K562 (cell line): ENCODE data around the gene NPR2. TPM values are rescaled to one million over a fixed set of nuclear protein-coding genes. Genes with fewer than 3 reads are reported as not detected.

Source experiments
- ATAC-seq: fragments of 200-7000 bp; cut with Tn5 transposase; 3 replicates; pipeline ENCODE4 v1.9.1; 2020; ENCODE audit warnings: moderate library complexity
- BruUV-seq: library from RNA; stranded (reverse); fragments of 400-500 nt; replicated peaks from 2 replicates; lab custom pipeline; 2021; lab: Mats Ljungman, UMichigan
- CTCF ChIA-PET: fragments of 300-600 bp; formaldehyde crosslinking; extraction: SDS; loops from one replicate; lab custom pipeline; 2021; ENCODE audit warnings: low intra/inter-chr PET ratio; lab: Yijun Ruan, JAX
- POLR2A ChIA-PET: fragments of 300-600, 350-650 bp; sonication (Branson Sonifier 250); formaldehyde crosslinking; extraction: SDS; loops from one replicate; lab custom pipeline; 2021; ENCODE audit warnings: antibody characterized with exemption, inconsistent platforms; lab: Yijun Ruan, JAX
- DNase-seq, 4 experiments: peaks; one replicate each; pipeline versions ENCODE4 v3.0.0 to v3.0.0-alpha.2; 2011 to 2018; ENCODE audit warnings: low spot score in 3 of 4, mixed read lengths in 3 of 4; ENCODE audit errors: extremely low read depth in 1 of 4
- FAIRE-seq: peaks from 2 replicates; lab custom pipeline; 2011; peaks lifted over from hg19 to GRCh38; lab: Jason Lieb, UNC
- H2AFZ ChIP-seq: 2 replicates; pipeline ENCODE4 v1.6.0; 2011; ENCODE audit warnings: low read depth, low read length, control low read depth, inconsistent platforms
- H3K27ac ChIP-seq: fragments of 200-600 bp; 3 replicates; pipeline ENCODE4 v1.8.0; 2011; ENCODE audit warnings: low read depth, mild to moderate bottlenecking, control low read depth, inconsistent platforms, low read length, moderate library complexity, mixed read lengths; ENCODE audit errors: extremely low read depth
- H3K27me3 ChIP-seq, 2 experiments: fragments of 300-600 bp in 1 of 2; 2 replicates in 1 of 2; 3 replicates in 1 of 2; pipeline versions ENCODE4 v1.6.0 to v1.8.0; 2011; ENCODE audit warnings: inconsistent platforms in 2 of 2, low read length in 2 of 2, mild to moderate bottlenecking in 1 of 2, mixed read lengths in 1 of 2, moderate library complexity in 1 of 2; ENCODE audit not compliant: control insufficient read depth in 2 of 2, insufficient read depth in 2 of 2
- H3K36me3 ChIP-seq: fragments of 300-600 bp; 3 replicates; pipeline ENCODE4 v1.8.0; 2011; ENCODE audit warnings: mild to moderate bottlenecking, low read length, inconsistent platforms; ENCODE audit not compliant: control insufficient read depth, insufficient read depth
- H3K4me1 ChIP-seq, 2 experiments: fragments of 200-600 bp in 1 of 2; replicated peaks in 1 of 2; 2 replicates in 1 of 2; 3 replicates in 1 of 2; pipeline versions ENCODE4 v1.5.1 to v1.8.0; 2011; ENCODE audit warnings: inconsistent platforms in 2 of 2, low read length in 2 of 2, mild to moderate bottlenecking in 1 of 2, mixed read lengths in 1 of 2, moderate library complexity in 1 of 2; ENCODE audit not compliant: control insufficient read depth in 2 of 2, insufficient read depth in 2 of 2
- H3K4me2 ChIP-seq: 2 replicates; pipeline ENCODE4 v1.6.1; 2011; ENCODE audit warnings: low read length, control low read depth, inconsistent platforms, mixed read lengths; ENCODE audit not compliant: insufficient read depth
- H3K4me3 ChIP-seq: fragments of 200-600 bp; sonication (generic), shearing (Covaris generic); 2 replicates; pipeline ENCODE4 v1.5.1; 2016; ENCODE audit warnings: control low read depth, inconsistent platforms
- H3K79me2 ChIP-seq: fragments of 200-600 bp; 3 replicates; pipeline ENCODE4 v1.8.0; 2011; ENCODE audit warnings: low read length, inconsistent platforms; ENCODE audit not compliant: control insufficient read depth, insufficient read depth
- H3K9ac ChIP-seq, 2 experiments: 2 replicates each; pipeline versions ENCODE4 v1.6.0 to v1.6.1; 2011; ENCODE audit warnings: low read depth in 2 of 2, low read length in 2 of 2, control low read depth in 1 of 2, inconsistent platforms in 1 of 2, mild to moderate bottlenecking in 1 of 2, mixed read lengths in 1 of 2; ENCODE audit not compliant: insufficient read depth in 1 of 2
- H3K9me1 ChIP-seq: one replicate; pipeline ENCODE4 v1.6.0; 2011; ENCODE audit warnings: inconsistent platforms, mild to moderate bottlenecking, low read length, moderate library complexity; ENCODE audit not compliant: control insufficient read depth, insufficient read depth
- H3K9me3 ChIP-seq: replicated peaks from 2 replicates; pipeline ENCODE4 v1.5.1; 2011; ENCODE audit warnings: low read depth, low read length, inconsistent platforms; ENCODE audit not compliant: control insufficient read depth, insufficient read depth
- H4K20me1 ChIP-seq: replicated peaks from 2 replicates; pipeline ENCODE4 v1.6.1; 2011; ENCODE audit warnings: low read length, inconsistent platforms, mixed read lengths; ENCODE audit not compliant: control insufficient read depth, insufficient read depth
- ATF7 ChIP-seq: fragments of 450-650 bp; IDR thresholded peaks from 2 replicates; pipeline ENCODE4 v1.7.1; 2014; ENCODE audit warnings: mild to moderate bottlenecking, moderate library complexity
- BCOR ChIP-seq: fragments of 450-650 bp; IDR thresholded peaks from 2 replicates; pipeline ENCODE4 v1.6.1; 2016
- CBFA2T3 ChIP-seq: fragments of 450-650 bp; IDR thresholded peaks from 2 replicates; pipeline ENCODE4 v1.6.1; 2017
- FOSL1 ChIP-seq: fragments of 200-800 bp; sonication (Bioruptor generic); conservative IDR thresholded peaks from 2 replicates; pipeline ENCODE4 v1.6.1; 2016; ENCODE audit warnings: missing genetic modification characterization, missing compliant biosample characterization
- HDAC6 ChIP-seq: IDR thresholded peaks from 2 replicates; pipeline ENCODE4 v1.6.1; 2012; ENCODE audit warnings: low read depth, mild to moderate bottlenecking, control low read depth, inconsistent platforms, low read length, moderate library complexity
- IFI16 ChIP-seq: fragments of 250-450 bp; sonication (Bioruptor Pico); IDR thresholded peaks from 2 replicates; pipeline ENCODE4 v2.1.2; 2022; ENCODE audit warnings: mild to moderate bottlenecking, inconsistent platforms
- MYC ChIP-seq, 2 experiments: fragments of 250-450 bp in 1 of 2; sonication (Bioruptor Pico) in 1 of 2; IDR thresholded peaks; 2 replicates each; pipeline versions ENCODE4 v1.5.1 to v1.6.1; 2012 to 2021; ENCODE audit warnings: low read depth in 2 of 2, borderline replicate concordance in 1 of 2, improper control_type of control experiment in 1 of 2, low read length in 1 of 2, mild to moderate bottlenecking in 1 of 2, moderate library complexity in 1 of 2
- NCOA2 ChIP-seq, 2 experiments: fragments of 450-650 bp; IDR thresholded peaks; 2 replicates each; pipeline ENCODE4 v1.6.1; 2018; ENCODE audit warnings: mild to moderate bottlenecking in 2 of 2, moderate library complexity in 1 of 2; ENCODE audit not compliant: partially characterized antibody in 2 of 2
- NCOA6 ChIP-seq: fragments of 450-650 bp; IDR thresholded peaks from 2 replicates; pipeline ENCODE4 v1.6.1; 2017; ENCODE audit warnings: mild to moderate bottlenecking
- NEUROD1 ChIP-seq: fragments of 150-350 bp; IDR thresholded peaks from 2 replicates; pipeline ENCODE4 v1.6.1; 2014; ENCODE audit warnings: borderline replicate concordance, low read length, low read depth; ENCODE audit not compliant: partially characterized antibody
- PRPF4 ChIP-seq: fragments of 200-400 bp; formaldehyde crosslinking; IDR thresholded peaks from one replicate; pipeline ENCODE4 v1.6.1; 2017; ENCODE audit warnings: low read length, low read depth, mild to moderate bottlenecking; ENCODE audit not compliant: insufficient read depth, poor library complexity, severe bottlenecking
- SMARCA4 ChIP-seq: fragments of 450-650 bp; IDR thresholded peaks from 2 replicates; pipeline ENCODE4 v1.6.1; 2016
- TAF15 ChIP-seq: fragments of 200-400 bp; formaldehyde crosslinking; IDR thresholded peaks from 2 replicates; pipeline ENCODE4 v1.6.1; 2017; ENCODE audit warnings: mild to moderate bottlenecking, low read depth, low read length, moderate library complexity
- TRIM28 ChIP-seq: fragments of 450-650 bp; IDR thresholded peaks from 2 replicates; pipeline ENCODE4 v1.6.1; 2017
- ZBTB7A ChIP-seq: IDR thresholded peaks from 2 replicates; pipeline ENCODE4 v1.6.1; 2011; ENCODE audit warnings: low read depth, mild to moderate bottlenecking, low read length, moderate library complexity, borderline replicate concordance; ENCODE audit not compliant: control insufficient read depth
- ZNF785 ChIP-seq: fragments of 250-450 bp; sonication (Bioruptor Pico); IDR thresholded peaks from 2 replicates; pipeline ENCODE4 v1.4.0; 2020; ENCODE audit warnings: mild to moderate bottlenecking
- WGBS: fragments of 100-300 bp; shearing (Covaris generic); methylation state at CpG from one replicate; pipeline ENCODE4 v1.1.6; 2016; ENCODE audit warnings: low coverage, mixed read lengths; ENCODE audit not compliant: insufficient coverage; ENCODE audit errors: missing lambda C conversion rate; 5-methylcytosine and 5-hydroxymethylcytosine counted together
- in situ Hi-C: fragments of 300-500 bp; cut with MboI; formaldehyde crosslinking; loops from 4 replicates; pipeline ENCODE4 v1.15.0; 2018; ENCODE audit warnings: inconsistent platforms, mixed read lengths
- intact Hi-C: fragments of 100-400 bp; cut with micrococcal nuclease; formaldehyde crosslinking; loops from 2 replicates; pipeline ENCODE4 v1.14.2; 2022
- polyA plus RNA-seq, 8 experiments: library from polyadenylated mRNA; depleted of rRNA in 4 of 8; stranded (reverse) in 5 of 8; unstranded in 3 of 8; fragments of >200 nt; fragmentation: Nextera tagmentation in 2 of 8; fragmentation: Illumina TruSeq in 1 of 8; extraction: Ambion mirVana in 2 of 8; extraction: Trizol in 1 of 8; gene quantifications; 2 replicates each; pipeline versions ENCODE4 v1.2.1 to v1.2.3, GENCODE V29; 2011 to 2014; ENCODE audit warnings: inconsistent platforms in 1 of 8, missing spikeins in 1 of 8
- total RNA-seq, 7 experiments: library from RNA; depleted of rRNA in 6 of 7; stranded (reverse); fragments of >200 nt in 6 of 7; fragmentation: Illumina TruSeq in 2 of 7; extraction: Trizol in 2 of 7; gene quantifications; 2 replicates each; pipeline versions ENCODE4 v1.2.1 to v1.2.3, GENCODE V29; 2011 to 2021; ENCODE audit warnings: low replicate concordance in 1 of 7

The NPR2 gene
- total and polyA plus RNA-seq, 9 of the 15 experiments (the other 6 are each of a cell fraction or from before 2014, with no cell fraction given), result 2.4 to 12.9 (median 6.0) TPM

- TF ChIP-seq TAF15, result no peak
- TF ChIP-seq ATF7, result no peak
- no peak for TF ChIP-seq NCOA2 (IDR thresholded peaks at IDR 0.05; ENCODE audit: partially characterized antibody in 2 of 2)
- TF ChIP-seq SMARCA4, result no peak
- no peak for TF ChIP-seq BCOR
- no peak for TF ChIP-seq HDAC6
- TF ChIP-seq NEUROD1, result no peak
- no peak for TF ChIP-seq CBFA2T3
- no peak for TF ChIP-seq IFI16 (CRISPR knock-in tag)
Measured at GRCh38 chr9:35743880-35744518, 47.4 kb upstream of the NPR2 start (continued).

- H3K36me3 ChIP-seq, result peaks cover 55% of the 10 kb centered on the region
- H3K79me2 ChIP-seq, result peaks cover 70% of the 10 kb centered on the region
- POLR2A ChIA-PET, result interaction anchor here (0.6 kb wide), 1 partner anchor 48 kb away, joined by 3 read pairs; no protein-coding TSS in a partner anchor
- peaks cover 19% of the 10 kb centered on the region for H4K20me1 ChIP-seq
- peaks cover 8 to 18% of the 10 kb centered on the region in 2 experiments; a peak in 4 of 5 replicates for H3K4me1 ChIP-seq
- no peak for TF ChIP-seq ZBTB7A
- no peak for TF ChIP-seq PRPF4
- TF ChIP-seq NCOA6, result no peak
- no peak for TF ChIP-seq ZNF785 (CRISPR knock-in tag)
- no peak for TF ChIP-seq TRIM28
- no peak for TF ChIP-seq MYC (IDR thresholded peaks at IDR 0.05; ENCODE audit: low read depth, low read length)
- no peak for TF ChIP-seq MYC (CRISPR knock-in tag; IDR thresholded peaks at IDR 0.05; ENCODE audit: borderline replicate concordance, low read depth)
- no peak for TF ChIP-seq FOSL1 (tag)
- H3K9ac ChIP-seq, result peak overlapping the region in 1 of 2 experiments; percentile 20; a peak in 1 of 4 replicates
- no peak for ATAC-seq
- no peaks in the 10 kb centered on the region for H3K27me3 ChIP-seq
- intact Hi-C loops (no loop called here), in situ Hi-C loops (no loop called here)
- peak overlapping the region; percentile 93 for H3K4me2 ChIP-seq
- no TSS peak for BruUV-seq
- CTCF ChIA-PET, result no interaction called here
- no peak overlapping the region for H2AFZ ChIP-seq
- H3K4me3 ChIP-seq, result peak overlapping the region; percentile 95; the same call in 1 of the 2 replicates
- H3K9me1 ChIP-seq, result peaks cover 6% of the 10 kb centered on the region
- H3K27ac ChIP-seq, result no peak overlapping the region
- no peak for DNase-seq
- WGBS, result 50% methylated on average over 1 of the region's 1 CpG
- no peak for FAIRE-seq
- no peaks in the 10 kb centered on the region for H3K9me3 ChIP-seq
Measured at GRCh38 chr9:35745569-35745968, 45.8 kb upstream of the NPR2 start.
